Measurements from ENCODE around the gene FOXA1. TPM values are rescaled to one million over a fixed set of nuclear protein-coding genes. Genes with fewer than 3 reads are reported as not detected.

FOXA1 gene
- total RNA-seq, 1 donor, result 0.36 TPM

GRCh38 chr14:37617864-37618365 is 22.9 kb upstream of the FOXA1 start:
- H2AFZ ChIP-seq (ENCODE audit: low read length), result no peak overlapping the region
- DNase-seq (ENCODE audit: insufficient read length, low spot score, missing footprints), result no peak
- no peak overlapping the region for H3K4me3 ChIP-seq (ENCODE audit: insufficient read depth, low read length)
- no peak overlapping the region for H3K27ac ChIP-seq (ENCODE audit: low read depth, low read length)
- H3K27me3 ChIP-seq (ENCODE audit: insufficient read depth, low read length), result peaks cover 9% of the 10 kb centered on the region
- H3K36me3 ChIP-seq (ENCODE audit: insufficient read depth, low read length), result no peaks in the 10 kb centered on the region
- no peaks in the 10 kb centered on the region for H3K79me2 ChIP-seq (ENCODE audit: insufficient read depth, low read length)
- TF ChIP-seq CTCF (IDR thresholded peaks at IDR 0.05; ENCODE audit: extremely low read depth, low read depth, low read length), result no peak
- H4K20me1 ChIP-seq (ENCODE audit: insufficient read depth, low read length), result no peaks in the 10 kb centered on the region
- H3K4me1 ChIP-seq (ENCODE audit: insufficient read depth, low read length), result no peaks in the 10 kb centered on the region
- no peak overlapping the region for H3K4me2 ChIP-seq (ENCODE audit: insufficient read depth, low read length)
- peaks cover 4% of the 10 kb centered on the region for H3K9me3 ChIP-seq (ENCODE audit: low read depth, low read length)

GRCh38 chr14:37616853-37617252 is 21.8 kb upstream of the FOXA1 start:
- Histone ChIP-seq H3K27me3 (ENCODE audit: insufficient read depth, low read length) (peaks cover 19% of the 10 kb centered on the region), H3K79me2 (ENCODE audit: insufficient read depth, low read length) (no peaks in the 10 kb centered on the region), H3K9me3 (ENCODE audit: low read depth, low read length) (peaks cover 4% of the 10 kb centered on the region), H3K4me1 (ENCODE audit: insufficient read depth, low read length) (no peaks in the 10 kb centered on the region), H3K4me3 (ENCODE audit: insufficient read depth, low read length) (no peak overlapping the region), H3K27ac (ENCODE audit: low read depth, low read length) (no peak overlapping the region), H2AFZ (ENCODE audit: low read length) (no peak overlapping the region), H4K20me1 (ENCODE audit: insufficient read depth, low read length) (no peaks in the 10 kb centered on the region), H3K36me3 (ENCODE audit: insufficient read depth, low read length) (no peaks in the 10 kb centered on the region), H3K4me2 (ENCODE audit: insufficient read depth, low read length) (no peak overlapping the region)
- DNase-seq (ENCODE audit: insufficient read length, low spot score, missing footprints), result no peak
- TF ChIP-seq CTCF (IDR thresholded peaks at IDR 0.05; ENCODE audit: extremely low read depth, low read depth, low read length), result no peak

GRCh38 chr14:37615582-37616289 is 20.7 kb upstream of the FOXA1 start:
- no peak for DNase-seq (ENCODE audit: insufficient read length, low spot score, missing footprints)
- H3K4me3 ChIP-seq (ENCODE audit: insufficient read depth, low read length), result no peak overlapping the region
- no peak overlapping the region for H3K27ac ChIP-seq (ENCODE audit: low read depth, low read length)

More at GRCh38 chr14:37615582-37616289, 20.7 kb upstream of the FOXA1 start:
- no peaks in the 10 kb centered on the region for H3K79me2 ChIP-seq (ENCODE audit: insufficient read depth, low read length)
- H3K4me2 ChIP-seq (ENCODE audit: insufficient read depth, low read length), result no peak overlapping the region
- H2AFZ ChIP-seq (ENCODE audit: low read length), result no peak overlapping the region
- no peak for TF ChIP-seq CTCF (IDR thresholded peaks at IDR 0.05; ENCODE audit: extremely low read depth, low read depth, low read length)
- peaks cover 4% of the 10 kb centered on the region for H3K9me3 ChIP-seq (ENCODE audit: low read depth, low read length)
- H3K36me3 ChIP-seq (ENCODE audit: insufficient read depth, low read length), result no peaks in the 10 kb centered on the region
- H3K4me1 ChIP-seq (ENCODE audit: insufficient read depth, low read length), result no peaks in the 10 kb centered on the region
- H3K27me3 ChIP-seq (ENCODE audit: insufficient read depth, low read length), result peaks cover 25% of the 10 kb centered on the region
- no peaks in the 10 kb centered on the region for H4K20me1 ChIP-seq (ENCODE audit: insufficient read depth, low read length)

All from osteoblast (primary cell).